ENCODE data around the gene ACER2.

GRCh38 chr9:19495186-19496028, 86.6 kb downstream of the ACER2 start:
- TF ChIP-seq CTCF (conservative IDR thresholded peaks at IDR 0.05; ENCODE audit: low read depth, low read length): no peak
- no peak for TF ChIP-seq RFX5 (IDR thresholded peaks at IDR 0.05; ENCODE audit: low read depth, low read length)
- no peak for TF ChIP-seq POLR2A (IDR thresholded peaks at IDR 0.05; ENCODE audit: low read depth, low read length)
- no peak for TF ChIP-seq CHD1 (IDR thresholded peaks at IDR 0.05; ENCODE audit: low read depth, low read length)
- TF ChIP-seq NFE2L2 (IDR thresholded peaks at IDR 0.05; ENCODE audit: low read depth, low read length): no peak
- no peak for TF ChIP-seq RAD21 (IDR thresholded peaks at IDR 0.05; ENCODE audit: low read length)
- TF ChIP-seq USF2 (IDR thresholded peaks at IDR 0.05; ENCODE audit: low read depth, low read length): no peak
- TF ChIP-seq MXI1 (IDR thresholded peaks at IDR 0.05; ENCODE audit: borderline replicate concordance, low read depth, low read length): no peak
- no peak for TF ChIP-seq MAFK (IDR thresholded peaks at IDR 0.05; ENCODE audit: low read depth, low read length)
- no peak for TF ChIP-seq CEBPB (IDR thresholded peaks at IDR 0.05; ENCODE audit: low read depth, low read length)
- TF ChIP-seq MAZ (IDR thresholded peaks at IDR 0.05; ENCODE audit: borderline replicate concordance, low read depth, low read length): no peak
